ENCODE data around the gene TAPT1.
"Not testable (repeated sequence)": the region's sequence is repeated elsewhere in the genome, so short reads cannot be mapped to it uniquely, and the experiment has no call there.

DNA sequence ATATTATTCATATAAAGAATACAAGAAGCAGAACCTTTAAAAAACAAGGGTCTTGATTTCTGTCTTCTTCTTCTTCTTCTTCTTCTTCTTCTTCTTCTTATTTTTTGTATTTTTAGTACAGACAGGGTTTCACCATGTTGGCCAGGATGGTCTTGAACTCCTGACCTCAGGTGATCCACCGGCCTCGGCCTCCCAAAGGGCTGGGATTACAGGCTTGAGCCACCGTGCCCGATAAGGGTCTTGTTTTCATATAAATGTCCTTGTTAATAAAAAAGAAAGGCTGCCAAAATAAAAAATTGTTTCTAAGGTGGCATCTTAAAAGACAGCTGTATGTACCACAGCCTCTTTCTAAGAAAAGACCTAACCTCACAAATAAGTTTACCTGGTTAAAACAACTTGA is 31.5 kb downstream of the TAPT1 start:
- not testable (repeated sequence) for TF ChIP-seq SP2 (tag by site-specific recombination; IDR thresholded peaks at IDR 0.05); HOXD13 (CRISPR knock-in tag; IDR thresholded peaks at IDR 0.05; ENCODE audit: borderline replicate concordance); SETDB1 (IDR thresholded peaks at IDR 0.05; ENCODE audit: insufficient read length, low read length); ZNF140 (tag by site-specific recombination; IDR thresholded peaks at IDR 0.05); ZNF416 (tag by site-specific recombination; IDR thresholded peaks at IDR 0.05); ZNF114 (tag by site-specific recombination; IDR thresholded peaks at IDR 0.05); KLF10 (tag by site-specific recombination; IDR thresholded peaks at IDR 0.05); ZFHX2 (tag by site-specific recombination; conservative IDR thresholded peaks at IDR 0.05); ZNF302 (tag by site-specific recombination; IDR thresholded peaks at IDR 0.05; ENCODE audit: low read depth); YY1 (tag by site-specific recombination; IDR thresholded peaks at IDR 0.05)
- TF ChIP-seq, protein P1, sequence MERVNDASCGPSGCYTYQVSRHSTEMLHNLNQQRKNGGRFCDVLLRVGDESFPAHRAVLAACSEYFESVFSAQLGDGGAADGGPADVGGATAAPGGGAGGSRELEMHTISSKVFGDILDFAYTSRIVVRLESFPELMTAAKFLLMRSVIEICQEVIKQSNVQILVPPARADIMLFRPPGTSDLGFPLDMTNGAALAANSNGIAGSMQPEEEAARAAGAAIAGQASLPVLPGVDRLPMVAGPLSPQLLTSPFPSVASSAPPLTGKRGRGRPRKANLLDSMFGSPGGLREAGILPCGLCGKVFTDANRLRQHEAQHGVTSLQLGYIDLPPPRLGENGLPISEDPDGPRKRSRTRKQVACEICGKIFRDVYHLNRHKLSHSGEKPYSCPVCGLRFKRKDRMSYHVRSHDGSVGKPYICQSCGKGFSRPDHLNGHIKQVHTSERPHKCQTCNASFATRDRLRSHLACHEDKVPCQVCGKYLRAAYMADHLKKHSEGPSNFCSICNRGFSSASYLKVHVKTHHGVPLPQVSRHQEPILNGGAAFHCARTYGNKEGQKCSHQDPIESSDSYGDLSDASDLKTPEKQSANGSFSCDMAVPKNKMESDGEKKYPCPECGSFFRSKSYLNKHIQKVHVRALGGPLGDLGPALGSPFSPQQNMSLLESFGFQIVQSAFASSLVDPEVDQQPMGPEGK (tag by site-specific recombination; IDR thresholded peaks at IDR 0.05) = not testable (repeated sequence)
- TF ChIP-seq, protein P2, sequence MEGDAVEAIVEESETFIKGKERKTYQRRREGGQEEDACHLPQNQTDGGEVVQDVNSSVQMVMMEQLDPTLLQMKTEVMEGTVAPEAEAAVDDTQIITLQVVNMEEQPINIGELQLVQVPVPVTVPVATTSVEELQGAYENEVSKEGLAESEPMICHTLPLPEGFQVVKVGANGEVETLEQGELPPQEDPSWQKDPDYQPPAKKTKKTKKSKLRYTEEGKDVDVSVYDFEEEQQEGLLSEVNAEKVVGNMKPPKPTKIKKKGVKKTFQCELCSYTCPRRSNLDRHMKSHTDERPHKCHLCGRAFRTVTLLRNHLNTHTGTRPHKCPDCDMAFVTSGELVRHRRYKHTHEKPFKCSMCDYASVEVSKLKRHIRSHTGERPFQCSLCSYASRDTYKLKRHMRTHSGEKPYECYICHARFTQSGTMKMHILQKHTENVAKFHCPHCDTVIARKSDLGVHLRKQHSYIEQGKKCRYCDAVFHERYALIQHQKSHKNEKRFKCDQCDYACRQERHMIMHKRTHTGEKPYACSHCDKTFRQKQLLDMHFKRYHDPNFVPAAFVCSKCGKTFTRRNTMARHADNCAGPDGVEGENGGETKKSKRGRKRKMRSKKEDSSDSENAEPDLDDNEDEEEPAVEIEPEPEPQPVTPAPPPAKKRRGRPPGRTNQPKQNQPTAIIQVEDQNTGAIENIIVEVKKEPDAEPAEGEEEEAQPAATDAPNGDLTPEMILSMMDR (tag by site-specific recombination; IDR thresholded peaks at IDR 0.05) = not testable (repeated sequence)

Data from HEK293 (cell line).